Tibial nerve (tissue), 4 donors: ENCODE results near the gene PAMR1. TPM values are rescaled to one million over a fixed set of nuclear protein-coding genes. Genes with fewer than 3 reads are reported as not detected.

Experiments used
- DNase-seq, 2 donors: peaks; one replicate each; pipeline ENCODE4 v3.0.0-alpha.2; 2019; ENCODE audit warnings: low spot score in 2 of 2
- H3K27ac ChIP-seq, 4 donors: fragments of 200-600 bp; sonication (generic) in 3 of 4; one replicate each; pipeline ENCODE4 v1.5.1; 2017 to 2019; ENCODE audit warnings: mild to moderate bottlenecking in 1 of 4
- H3K27me3 ChIP-seq, 2 donors: fragments of 200-600 bp; sonication (generic) in 1 of 2; one replicate each; pipeline versions ENCODE4 v1.5.1 to v1.6.0; 2017 to 2019
- H3K36me3 ChIP-seq, 3 donors: fragments of 200-600 bp; sonication (generic); one replicate each; pipeline ENCODE4 v1.5.1; 2018 to 2019
- H3K4me1 ChIP-seq, 4 donors: fragments of 200-600 bp; sonication (generic) in 3 of 4; one replicate each; pipeline ENCODE4 v1.5.1; 2017 to 2019
- H3K4me3 ChIP-seq, 4 donors: fragments of 200-600 bp; sonication (generic) in 3 of 4; one replicate each; pipeline ENCODE4 v1.5.1; 2017 to 2019; ENCODE audit warnings: mild to moderate bottlenecking in 1 of 4, moderate library complexity in 1 of 4
- H3K9me3 ChIP-seq, 4 donors: fragments of 200-600 bp; sonication (generic) in 3 of 4; one replicate each; pipeline ENCODE4 v1.5.1; 2017 to 2019
- CTCF ChIP-seq, 5 experiments: fragments of 200-600 bp in 3 of 5; fragments of 450-650 bp in 2 of 5; sonication (generic) in 3 of 5; IDR thresholded peaks; one replicate each; pipeline ENCODE4 v1.5.1; 2016 to 2019; ENCODE audit warnings: antibody characterized with exemption in 5 of 5, mild to moderate bottlenecking in 3 of 5, moderate library complexity in 2 of 5
- EP300 ChIP-seq, 2 donors: sonication (generic); formaldehyde crosslinking; IDR thresholded peaks; one replicate each; pipeline ENCODE4 v1.6.1; 2017; ENCODE audit warnings: antibody characterized with exemption in 2 of 2, mild to moderate bottlenecking in 1 of 2
- POLR2A ChIP-seq, 2 donors: fragments of 450-650 bp; IDR thresholded peaks; one replicate each; pipeline ENCODE4 v1.6.1; 2017; ENCODE audit warnings: antibody characterized with exemption in 2 of 2, mild to moderate bottlenecking in 2 of 2, moderate library complexity in 2 of 2
- WGBS, 2 donors: methylation state at CpG; one replicate each; pipeline ENCODE4 v1.1.5; 2018; 5-methylcytosine and 5-hydroxymethylcytosine counted together
- total RNA-seq, 4 donors: library from RNA; depleted of rRNA; stranded (reverse); fragments of >200 nt; gene quantifications; one replicate each; pipeline ENCODE4 v1.1.0, GENCODE V29; 2016

The PAMR1 gene
- total RNA-seq, 4 donors from 2014 or later = 6.9 to 10.8 (median 7.7) TPM

DNA sequence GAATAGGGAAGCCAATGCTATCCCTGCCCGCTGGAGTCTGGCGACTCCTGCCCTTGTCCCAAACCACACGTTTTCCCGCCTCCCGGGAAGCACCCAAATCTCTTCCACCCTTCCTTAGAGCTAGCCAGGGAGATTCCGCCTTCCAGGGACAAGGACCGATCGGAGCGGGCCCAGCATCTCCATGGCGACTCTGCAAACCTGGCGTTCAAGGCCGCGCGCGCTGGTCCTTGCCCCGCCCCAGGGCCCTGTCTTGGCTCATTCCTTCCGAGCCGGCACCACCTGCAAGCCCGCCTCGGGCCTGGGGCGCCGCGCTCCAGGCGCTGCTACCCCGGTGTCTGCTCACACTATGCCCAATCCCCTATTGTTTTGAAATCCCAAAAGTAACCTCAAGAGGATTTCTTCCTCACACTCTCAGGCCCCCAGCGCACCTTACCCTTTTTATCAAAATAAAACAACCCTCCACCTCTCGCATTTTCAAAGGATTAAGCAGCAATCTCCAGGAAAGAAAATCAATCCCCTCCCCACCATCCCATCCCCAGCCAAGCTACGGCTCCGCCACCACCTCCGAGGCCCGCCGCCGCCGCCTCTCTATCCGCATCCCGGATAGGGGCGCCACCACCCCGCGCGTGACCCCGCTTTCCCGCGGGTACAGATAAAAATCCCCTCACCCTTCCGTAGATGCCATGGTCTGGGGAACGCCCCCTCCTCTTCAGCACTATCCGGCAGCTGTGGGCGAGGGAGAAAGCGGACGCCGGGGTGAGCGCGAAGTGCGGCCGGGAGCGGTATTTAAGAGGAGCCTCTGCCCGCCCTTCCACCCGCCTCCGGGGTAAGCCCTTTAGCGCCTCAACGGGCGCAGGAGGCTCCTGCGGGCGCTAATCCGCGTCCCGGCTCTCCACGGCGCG, 106.9 kb downstream of the PAMR1 start:
- no peak for TF ChIP-seq CTCF (IDR thresholded peaks at IDR 0.05)
- no peak for TF ChIP-seq EP300 (IDR thresholded peaks at IDR 0.05)
- TF ChIP-seq POLR2A (IDR thresholded peaks at IDR 0.05) = no peak
- Histone ChIP-seq H3K27ac (no peak overlapping the region), H3K36me3 (no peaks in the 10 kb centered on the region), H3K9me3 (no peaks in the 10 kb centered on the region), H3K27me3 (peaks cover 0 to 56% of the 10 kb centered on the region in 2 donors), H3K4me3 (peak overlapping the region; percentile 22 to 51 (median 30)), H3K4me1 (peaks cover 0 to 24% (median 16%) of the 10 kb centered on the region in 4 donors)
- 17 to 21% methylated on average over 54 to 65 of the region's 69 CpGs for WGBS, 2 donors
- DNase-seq = no peak

- 56 to 59% methylated on average over 2 of the region's 2 CpGs for WGBS, 2 donors
These were observed 109.9 kb downstream of the PAMR1 start for GRCh38 chr11:35415487-35415886.

DNA sequence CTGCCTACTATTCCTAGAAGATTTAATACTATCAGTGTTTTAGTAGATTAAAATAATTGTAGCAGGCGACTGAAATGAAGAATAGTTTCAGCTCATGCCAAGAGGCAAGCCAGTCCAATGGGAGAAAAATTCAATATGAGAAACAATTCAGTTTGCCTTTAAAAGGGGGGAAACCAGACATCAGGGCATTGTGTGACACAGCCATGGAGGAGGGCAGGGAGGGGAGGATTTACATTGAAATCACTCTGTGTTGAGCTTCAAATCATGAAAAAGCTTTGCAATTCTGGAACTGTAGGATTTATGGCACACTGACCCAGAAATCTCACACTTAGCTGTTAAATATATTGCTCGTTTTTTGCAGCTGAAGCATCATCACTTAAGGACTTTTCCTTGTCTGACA, 110.6 kb downstream of the PAMR1 start:
- H3K27me3 ChIP-seq = peaks cover 0 to 39% of the 10 kb centered on the region in 2 donors

More at GRCh38 chr11:35415487-35415886, 109.9 kb downstream of the PAMR1 start:
- peaks cover 0 to 46% of the 10 kb centered on the region in 2 donors for H3K27me3 ChIP-seq
- no peaks in the 10 kb centered on the region for H3K9me3 ChIP-seq
- H3K4me1 ChIP-seq = peaks cover 0 to 22% (median 16%) of the 10 kb centered on the region in 4 donors
- DNase-seq = no peak
- no peak overlapping the region for H3K4me3 ChIP-seq
- H3K27ac ChIP-seq = no peak overlapping the region
- TF ChIP-seq POLR2A (IDR thresholded peaks at IDR 0.05) = no peak
- TF ChIP-seq CTCF (IDR thresholded peaks at IDR 0.05) = no peak
- TF ChIP-seq EP300 (IDR thresholded peaks at IDR 0.05) = no peak
- no peaks in the 10 kb centered on the region for H3K36me3 ChIP-seq

GRCh38 chr11:35414311-35414710, 111.1 kb downstream of the PAMR1 start:
- H3K4me3 ChIP-seq = no peak overlapping the region
- WGBS, 2 donors = 74 to 80% methylated on average over 6 of the region's 6 CpGs
- peaks cover 0 to 11% (median 8%) of the 10 kb centered on the region in 4 donors for H3K4me1 ChIP-seq
- H3K36me3 ChIP-seq = no peaks in the 10 kb centered on the region
- DNase-seq = no peak
- no peaks in the 10 kb centered on the region for H3K9me3 ChIP-seq
- no peak overlapping the region for H3K27ac ChIP-seq
- TF ChIP-seq CTCF (IDR thresholded peaks at IDR 0.05) = no peak
- no peak for TF ChIP-seq EP300 (IDR thresholded peaks at IDR 0.05)
- TF ChIP-seq POLR2A (IDR thresholded peaks at IDR 0.05) = no peak
- peaks cover 0 to 35% of the 10 kb centered on the region in 2 donors for H3K27me3 ChIP-seq

More for the DNA sequence above, 110.6 kb downstream of the PAMR1 start:
- 35 to 43% methylated on average over 2 of the region's 2 CpGs for WGBS, 2 donors
- no peak for DNase-seq
- Histone ChIP-seq H3K27ac (no peak overlapping the region), H3K4me3 (no peak overlapping the region), H3K9me3 (no peaks in the 10 kb centered on the region), H3K4me1 (peaks cover 0 to 16% (median 12%) of the 10 kb centered on the region in 4 donors), H3K36me3 (no peaks in the 10 kb centered on the region)
- TF ChIP-seq POLR2A (IDR thresholded peaks at IDR 0.05) (no peak), CTCF (IDR thresholded peaks at IDR 0.05) (no peak), EP300 (IDR thresholded peaks at IDR 0.05) (no peak)

GRCh38 chr11:35413598-35413997, 111.8 kb downstream of the PAMR1 start:
- no peak for DNase-seq
- WGBS, 2 donors = 90 to 94% methylated on average over 3 of the region's 3 CpGs
- Histone ChIP-seq H3K27me3 (peaks cover 0 to 28% of the 10 kb centered on the region in 2 donors), H3K4me3 (no peak overlapping the region), H3K9me3 (no peaks in the 10 kb centered on the region), H3K36me3 (no peaks in the 10 kb centered on the region), H3K4me1 (peaks cover 0 to 4% (median 2%) of the 10 kb centered on the region in 4 donors), H3K27ac (no peak overlapping the region)
- no peak for TF ChIP-seq EP300 (IDR thresholded peaks at IDR 0.05)
- TF ChIP-seq CTCF (IDR thresholded peaks at IDR 0.05) = no peak
- no peak for TF ChIP-seq POLR2A (IDR thresholded peaks at IDR 0.05)
